HepG2 (cell line): Measurements from ENCODE around the gene CAMK4. TPM values are rescaled to one million over a fixed set of nuclear protein-coding genes. Genes with fewer than 3 reads are reported as not detected.

Source experiments
- ATAC-seq: fragments of 200-7000 bp; cut with Tn5 transposase; 3 replicates; pipeline ENCODE4 v1.9.1; 2020; ENCODE audit warnings: mild to moderate bottlenecking, moderate library complexity
- BruUV-seq: library from RNA; stranded (reverse); fragments of 400-500 nt; replicated peaks from 2 replicates; lab custom pipeline; 2021; lab: Mats Ljungman, UMichigan
- CTCF ChIA-PET: fragments of 300-600 bp; formaldehyde crosslinking; extraction: SDS; loops from one replicate; lab custom pipeline; 2021; ENCODE audit warnings: low total read pairs, inconsistent platforms, low intra/inter-chr PET ratio; lab: Yijun Ruan, JAX
- POLR2A ChIA-PET: fragments of 350-600 bp; sonication (Branson Sonifier 250); formaldehyde crosslinking; loops from one replicate; lab custom pipeline; 2020; ENCODE audit warnings: antibody characterized with exemption, inconsistent platforms; lab: Yijun Ruan, JAX
- DNase-seq: peaks from one replicate; pipeline ENCODE4 v3.0.0-alpha.2; 2015; ENCODE audit warnings: low spot score
- FAIRE-seq: peaks from 3 replicates; lab custom pipeline; 2011; peaks lifted over from hg19 to GRCh38; lab: Jason Lieb, UNC
- H2AFZ ChIP-seq: one replicate; pipeline ENCODE4 v1.6.1; 2011; ENCODE audit warnings: low read length, inconsistent platforms
- H3K27ac ChIP-seq: fragments of 300-600 bp; 3 replicates; pipeline ENCODE4 v1.8.0; 2011; ENCODE audit warnings: mixed run types, mild to moderate bottlenecking, mixed read lengths, low read length, inconsistent platforms; ENCODE audit not compliant: insufficient read depth; ENCODE audit errors: extremely low read length
- H3K27me3 ChIP-seq, 2 experiments: fragments of 200-600 bp in 1 of 2; 2 replicates in 1 of 2; 3 replicates in 1 of 2; pipeline versions ENCODE4 v1.6.0 to v1.8.0; 2011; ENCODE audit warnings: low read length in 2 of 2, mild to moderate bottlenecking in 2 of 2, moderate library complexity in 2 of 2, inconsistent platforms in 1 of 2; ENCODE audit not compliant: insufficient read depth in 2 of 2, control insufficient read depth in 1 of 2
- H3K36me3 ChIP-seq, 2 experiments: fragments of 200-600 bp in 1 of 2; replicated peaks in 1 of 2; 2 replicates in 1 of 2; 3 replicates in 1 of 2; pipeline versions ENCODE4 v1.5.1 to v1.8.0; 2011; ENCODE audit warnings: low read length in 2 of 2, inconsistent platforms in 1 of 2; ENCODE audit not compliant: insufficient read depth in 2 of 2, control insufficient read depth in 1 of 2
- H3K4me1 ChIP-seq: 2 replicates; pipeline ENCODE4 v1.5.1; 2012; ENCODE audit warnings: low read length, inconsistent platforms; ENCODE audit not compliant: insufficient read depth
- H3K4me2 ChIP-seq: 2 replicates; pipeline ENCODE4 v1.6.0; 2011; ENCODE audit warnings: low read depth, low read length, inconsistent platforms
- H3K4me3 ChIP-seq, 3 experiments: fragments of 200-600 bp in 1 of 3; sonication (generic), shearing (Covaris generic) in 1 of 3; replicated peaks in 1 of 3; 2 replicates each; pipeline ENCODE4 v1.5.1; 2011 to 2016; ENCODE audit warnings: low read length in 3 of 3, inconsistent platforms in 2 of 3, low read depth in 2 of 3, mild to moderate bottlenecking in 2 of 3, control low read depth in 1 of 3, mixed read lengths in 1 of 3; ENCODE audit not compliant: insufficient read depth in 1 of 3
- H3K79me2 ChIP-seq: one replicate; pipeline ENCODE4 v1.6.1; 2011; ENCODE audit warnings: low read length, inconsistent platforms; ENCODE audit not compliant: insufficient read depth
- H3K9ac ChIP-seq: 2 replicates; pipeline ENCODE4 v1.6.0; 2011; ENCODE audit warnings: mild to moderate bottlenecking, low read depth, low read length, inconsistent platforms; ENCODE audit not compliant: insufficient read depth
- H3K9me3 ChIP-seq: 2 replicates; pipeline ENCODE4 v1.5.1; 2012; ENCODE audit warnings: mild to moderate bottlenecking, low read length
- H4K20me1 ChIP-seq: 2 replicates; pipeline ENCODE4 v1.6.0; 2011; ENCODE audit warnings: inconsistent platforms, mild to moderate bottlenecking, low read length, moderate library complexity; ENCODE audit not compliant: insufficient read depth
- ATF7-NPFF ChIP-seq: sonication (generic); formaldehyde crosslinking; IDR thresholded peaks from 2 replicates; pipeline ENCODE4 v1.8.1; 2023; ENCODE audit warnings: mild to moderate bottlenecking, low read depth, missing genetic modification reagents, moderate library complexity
- DMAP1 ChIP-seq: IDR thresholded peaks from 2 replicates; pipeline ENCODE4 v1.6.1; 2016
- KDM3A ChIP-seq: IDR thresholded peaks from 2 replicates; pipeline ENCODE4 v1.6.1; 2018; ENCODE audit warnings: low read depth, missing compliant biosample characterization
- MBD4 ChIP-seq: IDR thresholded peaks from 2 replicates; pipeline ENCODE4 v1.6.1; 2012; ENCODE audit warnings: low read length, inconsistent platforms, borderline replicate concordance
- MED1 ChIP-seq: sonication (generic); formaldehyde crosslinking; IDR thresholded peaks from 2 replicates; pipeline ENCODE4 v1.4.0; 2020; ENCODE audit warnings: missing genetic modification reagents
- SIN3A ChIP-seq: IDR thresholded peaks from 2 replicates; pipeline ENCODE4 v1.6.1; 2011; ENCODE audit warnings: low read depth, mild to moderate bottlenecking, control low read depth, low read length, borderline replicate concordance
- ZNF652 ChIP-seq: IDR thresholded peaks from 2 replicates; pipeline ENCODE4 v1.6.1; 2016; ENCODE audit warnings: low read depth, borderline replicate concordance
- WGBS: methylation state at CpG from one replicate; pipeline ENCODE4 v1.1.6; 2017; ENCODE audit warnings: low lambda C conversion rate; 5-methylcytosine and 5-hydroxymethylcytosine counted together
- in situ Hi-C: cut with HindIII; loops from 2 replicates; pipeline ENCODE4 v1.10.0; 2017; ENCODE audit warnings: low pct_unique_long_range_greater_than_20kb; ENCODE audit not compliant: extremely low pct_ligation_motif_present
- intact Hi-C: fragments of 100-400 bp; cut with micrococcal nuclease; formaldehyde crosslinking; loops from one replicate; pipeline ENCODE4 v1.10.0; 2022; ENCODE audit not compliant: unreplicated experiment
- polyA plus RNA-seq, 8 experiments: library from polyadenylated mRNA; depleted of rRNA in 3 of 8; stranded (reverse) in 7 of 8; unstranded in 1 of 8; fragments of >200 nt; fragmentation: Illumina TruSeq in 4 of 8; extraction: Trizol in 4 of 8; gene quantifications; 2 replicates each; pipeline versions ENCODE4 v1.2.1 to v1.2.3, GENCODE V29; 2011 to 2016; ENCODE audit warnings: low read depth in 4 of 8, missing spikeins in 1 of 8, mixed read lengths in 1 of 8; ENCODE audit not compliant: insufficient read depth in 1 of 8
- total RNA-seq, 5 experiments: library from RNA; depleted of rRNA; stranded (reverse); fragments of >200 nt; fragmentation: Illumina TruSeq; extraction: Trizol; gene quantifications; 2 replicates each; pipeline ENCODE4 v1.2.3, GENCODE V29; 2016; ENCODE audit warnings: low read depth in 1 of 5
- TF ChIP-seq, protein P1 (sequence below): IDR thresholded peaks from 2 replicates; pipeline ENCODE4 v1.6.1; 2016; ENCODE audit warnings: missing genetic modification reagents, missing compliant biosample characterization
- TF ChIP-seq, protein P2 (sequence below): sonication (generic); formaldehyde crosslinking; IDR thresholded peaks from 2 replicates; pipeline ENCODE4 v1.5.0; 2020; ENCODE audit warnings: missing genetic modification reagents, mild to moderate bottlenecking, borderline replicate concordance
- TF ChIP-seq, protein P3 (sequence below): sonication (generic); formaldehyde crosslinking; IDR thresholded peaks from 2 replicates; pipeline ENCODE4 v1.4.0; 2020; ENCODE audit warnings: missing genetic modification reagents
- TF ChIP-seq, protein P4 (sequence below): sonication (generic); formaldehyde crosslinking; IDR thresholded peaks from 2 replicates; pipeline ENCODE4 v1.5.0; 2020; ENCODE audit warnings: mild to moderate bottlenecking, missing genetic modification reagents, borderline replicate concordance
- TF ChIP-seq, protein P5 (sequence below), 2 experiments: fragments of 450-650 bp in 1 of 2; sonication (generic) in 1 of 2; formaldehyde crosslinking; IDR thresholded peaks; 2 replicates each; pipeline versions ENCODE4 v1.5.0 to v1.8.0; 2020 to 2022; ENCODE audit warnings: mild to moderate bottlenecking in 1 of 2, missing genetic modification reagents in 1 of 2

Gene CAMK4
- total and polyA plus RNA-seq, 2 of the 13 experiments (the other 11 are each of a cell fraction or from before 2014, with no cell fraction given) = not detected

DNA sequence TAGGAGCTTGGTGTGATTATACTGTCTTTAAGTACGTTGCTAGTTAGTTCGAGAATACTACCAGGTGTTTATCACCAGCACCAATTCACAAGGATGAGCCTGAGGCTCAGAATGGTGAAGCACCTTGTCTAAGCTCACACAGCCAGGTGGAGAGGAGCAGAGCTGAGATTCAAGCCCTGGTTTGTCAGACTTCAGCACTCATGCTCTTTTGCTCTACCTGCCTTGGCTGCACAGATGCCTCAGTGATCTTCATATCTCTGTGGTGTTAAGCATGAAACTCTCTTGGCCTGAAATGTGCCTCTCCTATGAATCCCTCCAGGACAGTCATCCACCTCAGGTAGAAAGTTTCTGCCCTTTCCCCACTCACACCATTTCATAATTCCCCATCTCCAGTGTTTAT is 12.2 kb downstream of the CAMK4 start:
- no peak for DNase-seq
- H3K79me2 ChIP-seq = no peaks in the 10 kb centered on the region
- ChIA-PET POLR2A (no interaction called here), CTCF (no interaction called here)
- H3K9me3 ChIP-seq = no peaks in the 10 kb centered on the region
- no peak overlapping the region for H3K4me3 ChIP-seq
- TF ChIP-seq, protein P1, sequence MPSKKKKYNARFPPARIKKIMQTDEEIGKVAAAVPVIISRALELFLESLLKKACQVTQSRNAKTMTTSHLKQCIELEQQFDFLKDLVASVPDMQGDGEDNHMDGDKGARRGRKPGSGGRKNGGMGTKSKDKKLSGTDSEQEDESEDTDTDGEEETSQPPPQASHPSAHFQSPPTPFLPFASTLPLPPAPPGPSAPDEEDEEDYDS (CRISPR knock-in tag) = no peak
- TF ChIP-seq SIN3A (no peak), MED1 (CRISPR knock-in tag) (no peak), ZNF652 (no peak), ATF7-NPFF (CRISPR knock-in tag) (no peak), MBD4 (no peak), KDM3A (no peak), DMAP1 (CRISPR knock-in tag) (no peak)
- TF ChIP-seq, protein P2, sequence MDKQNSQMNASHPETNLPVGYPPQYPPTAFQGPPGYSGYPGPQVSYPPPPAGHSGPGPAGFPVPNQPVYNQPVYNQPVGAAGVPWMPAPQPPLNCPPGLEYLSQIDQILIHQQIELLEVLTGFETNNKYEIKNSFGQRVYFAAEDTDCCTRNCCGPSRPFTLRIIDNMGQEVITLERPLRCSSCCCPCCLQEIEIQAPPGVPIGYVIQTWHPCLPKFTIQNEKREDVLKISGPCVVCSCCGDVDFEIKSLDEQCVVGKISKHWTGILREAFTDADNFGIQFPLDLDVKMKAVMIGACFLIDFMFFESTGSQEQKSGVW (CRISPR knock-in tag) = no peak
- TF ChIP-seq, protein P3, sequence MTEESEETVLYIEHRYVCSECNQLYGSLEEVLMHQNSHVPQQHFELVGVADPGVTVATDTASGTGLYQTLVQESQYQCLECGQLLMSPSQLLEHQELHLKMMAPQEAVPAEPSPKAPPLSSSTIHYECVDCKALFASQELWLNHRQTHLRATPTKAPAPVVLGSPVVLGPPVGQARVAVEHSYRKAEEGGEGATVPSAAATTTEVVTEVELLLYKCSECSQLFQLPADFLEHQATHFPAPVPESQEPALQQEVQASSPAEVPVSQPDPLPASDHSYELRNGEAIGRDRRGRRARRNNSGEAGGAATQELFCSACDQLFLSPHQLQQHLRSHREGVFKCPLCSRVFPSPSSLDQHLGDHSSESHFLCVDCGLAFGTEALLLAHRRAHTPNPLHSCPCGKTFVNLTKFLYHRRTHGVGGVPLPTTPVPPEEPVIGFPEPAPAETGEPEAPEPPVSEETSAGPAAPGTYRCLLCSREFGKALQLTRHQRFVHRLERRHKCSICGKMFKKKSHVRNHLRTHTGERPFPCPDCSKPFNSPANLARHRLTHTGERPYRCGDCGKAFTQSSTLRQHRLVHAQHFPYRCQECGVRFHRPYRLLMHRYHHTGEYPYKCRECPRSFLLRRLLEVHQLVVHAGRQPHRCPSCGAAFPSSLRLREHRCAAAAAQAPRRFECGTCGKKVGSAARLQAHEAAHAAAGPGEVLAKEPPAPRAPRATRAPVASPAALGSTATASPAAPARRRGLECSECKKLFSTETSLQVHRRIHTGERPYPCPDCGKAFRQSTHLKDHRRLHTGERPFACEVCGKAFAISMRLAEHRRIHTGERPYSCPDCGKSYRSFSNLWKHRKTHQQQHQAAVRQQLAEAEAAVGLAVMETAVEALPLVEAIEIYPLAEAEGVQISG = no peak
- TF ChIP-seq, protein P4, sequence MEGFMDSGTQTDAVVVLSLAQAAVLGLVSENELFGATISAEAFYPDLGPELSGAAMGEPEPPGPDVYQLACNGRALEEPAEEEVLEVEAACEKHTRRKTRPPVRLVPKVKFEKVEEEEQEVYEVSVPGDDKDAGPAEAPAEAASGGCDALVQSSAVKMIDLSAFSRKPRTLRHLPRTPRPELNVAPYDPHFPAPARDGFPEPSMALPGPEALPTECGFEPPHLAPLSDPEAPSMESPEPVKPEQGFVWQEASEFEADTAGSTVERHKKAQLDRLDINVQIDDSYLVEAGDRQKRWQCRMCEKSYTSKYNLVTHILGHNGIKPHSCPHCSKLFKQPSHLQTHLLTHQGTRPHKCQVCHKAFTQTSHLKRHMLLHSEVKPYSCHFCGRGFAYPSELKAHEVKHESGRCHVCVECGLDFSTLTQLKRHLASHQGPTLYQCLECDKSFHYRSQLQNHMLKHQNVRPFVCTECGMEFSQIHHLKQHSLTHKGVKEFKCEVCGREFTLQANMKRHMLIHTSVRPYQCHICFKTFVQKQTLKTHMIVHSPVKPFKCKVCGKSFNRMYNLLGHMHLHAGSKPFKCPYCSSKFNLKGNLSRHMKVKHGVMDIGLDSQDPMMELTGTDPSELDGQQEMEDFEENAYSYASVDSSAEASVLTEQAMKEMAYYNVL (CRISPR knock-in tag) = no peak
- TF ChIP-seq, protein P5, sequence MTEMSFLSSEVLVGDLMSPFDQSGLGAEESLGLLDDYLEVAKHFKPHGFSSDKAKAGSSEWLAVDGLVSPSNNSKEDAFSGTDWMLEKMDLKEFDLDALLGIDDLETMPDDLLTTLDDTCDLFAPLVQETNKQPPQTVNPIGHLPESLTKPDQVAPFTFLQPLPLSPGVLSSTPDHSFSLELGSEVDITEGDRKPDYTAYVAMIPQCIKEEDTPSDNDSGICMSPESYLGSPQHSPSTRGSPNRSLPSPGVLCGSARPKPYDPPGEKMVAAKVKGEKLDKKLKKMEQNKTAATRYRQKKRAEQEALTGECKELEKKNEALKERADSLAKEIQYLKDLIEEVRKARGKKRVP (CRISPR knock-in tag; IDR thresholded peaks at IDR 0.05) = no peak
- no peak for FAIRE-seq
- no peaks in the 10 kb centered on the region for H3K4me1 ChIP-seq
- no peaks in the 10 kb centered on the region for H3K36me3 ChIP-seq
- H3K27me3 ChIP-seq = peaks cover 0 to 4% of the 10 kb centered on the region in 2 experiments; a peak in 2 of 5 replicates
- H3K4me2 ChIP-seq = no peak overlapping the region
- in situ Hi-C loops (no loop called here), intact Hi-C loops (no loop called here)
- no peak for ATAC-seq
- H3K27ac ChIP-seq = no peak overlapping the region
- BruUV-seq = no TSS peak
- H3K9ac ChIP-seq = no peak overlapping the region
- no peak overlapping the region for H2AFZ ChIP-seq
- WGBS = 0% methylated on average over 2 of the region's 2 CpGs
- H4K20me1 ChIP-seq = no peaks in the 10 kb centered on the region
